ENCODE measurements around the gene TMIGD2. TPM values are rescaled to one million over a fixed set of nuclear protein-coding genes. Genes with fewer than 3 reads are reported as not detected.
"Not testable (repeated sequence)": the region's sequence is repeated elsewhere in the genome, so short reads cannot be mapped to it uniquely, and the experiment has no call there.

The TMIGD2 gene, protein sequence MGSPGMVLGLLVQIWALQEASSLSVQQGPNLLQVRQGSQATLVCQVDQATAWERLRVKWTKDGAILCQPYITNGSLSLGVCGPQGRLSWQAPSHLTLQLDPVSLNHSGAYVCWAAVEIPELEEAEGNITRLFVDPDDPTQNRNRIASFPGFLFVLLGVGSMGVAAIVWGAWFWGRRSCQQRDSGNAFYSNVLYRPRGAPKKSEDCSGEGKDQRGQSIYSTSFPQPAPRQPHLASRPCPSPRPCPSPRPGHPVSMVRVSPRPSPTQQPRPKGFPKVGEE
- polyA plus RNA-seq, result 1 to 10 TPM; 1.2 to 6.2 (median 3.2) TPM
- long read RNA-seq, donor 1, result 0 reads
- long read RNA-seq, donor 2, result 0 reads
- long read RNA-seq, donor 3, partial matches to known transcripts, result 0 of 2 reads
- long read RNA-seq, donor 3, other reads (novel, unspliced or antisense), result 0 of 2 reads
- long read RNA-seq, donor 4, result 0 reads
- long read RNA-seq, donor 5, result 0 reads
- long read RNA-seq, donor 6, partial matches to known transcripts, result 0 of 3 reads
- long read RNA-seq, donor 6, other reads (novel, unspliced or antisense), result 0 of 3 reads
- long read RNA-seq, donor 7, result 0 reads
- long read RNA-seq, donor 8, result 0 reads
- long read RNA-seq, donor 9, partial matches to known transcripts, result 0 of 1 reads
- long read RNA-seq, donor 9, other reads (novel, unspliced or antisense), result 0 of 1 reads
- long read RNA-seq, donor 10, result 0 reads

DNA sequence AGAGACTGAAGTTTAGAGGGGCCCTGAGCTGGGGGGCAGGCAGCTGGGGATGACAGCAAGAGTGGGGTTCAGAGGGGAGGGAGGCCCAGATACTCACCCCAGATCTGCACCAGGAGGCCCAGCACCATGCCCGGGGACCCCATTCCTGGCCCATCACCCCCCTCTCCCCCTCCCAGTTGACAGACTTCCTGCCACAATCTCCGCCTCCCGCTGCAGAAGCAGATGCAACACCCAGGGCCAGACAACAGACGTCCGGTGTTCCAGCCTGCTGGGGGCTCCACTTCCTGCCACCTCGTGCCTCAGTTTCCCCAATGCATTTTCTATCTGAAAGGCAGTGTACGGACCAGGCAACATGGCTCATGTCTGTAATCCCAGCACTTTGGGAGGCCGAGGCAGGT is at the start of gene TMIGD2:
Gene TMIGD2 (minus strand): TSS at position 147 of the 398 bp plus-strand sequence. CDS start 4 bp downstream, at position 143.
- no peak for FAIRE-seq
- 46 to 58% (median 47%) methylated on average over 8 of the region's 8 CpGs for WGBS, 3 donors

GRCh38 chr19:4350726-4351125 is 48.5 kb upstream of the TMIGD2 start:
- H3K9me3 ChIP-seq (ENCODE audit: control insufficient read depth in 2 of 2, insufficient read depth in 1 of 2, low read depth in 1 of 2, low read length in 1 of 2), result peaks cover 0 to 4% of the 10 kb centered on the region in 2 donors
- WGBS, 3 donors, result 95 to 96% (median 96%) methylated on average over 9 of the region's 9 CpGs
- H3K27me3 ChIP-seq (ENCODE audit: control insufficient read depth in 3 of 3, insufficient read depth in 3 of 3, low read length in 3 of 3), result no peaks in the 10 kb centered on the region
- H3K36me3 ChIP-seq (ENCODE audit: control insufficient read depth in 3 of 3, insufficient read depth in 2 of 3, low read depth in 1 of 3, low read length in 3 of 3), result peaks cover 0 to 64% (median 5%) of the 10 kb centered on the region in 3 donors
- H3K4me3 ChIP-seq (ENCODE audit: low read depth in 1 of 3, low read length in 3 of 3), result no peak overlapping the region
- no peak overlapping the region for H3K27ac ChIP-seq (ENCODE audit: low read depth in 1 of 3, low read length in 2 of 3)
- H3K4me1 ChIP-seq (ENCODE audit: control insufficient read depth in 3 of 3, insufficient read depth in 2 of 3, low read depth in 1 of 3, low read length in 2 of 3), result no peaks in the 10 kb centered on the region
- FAIRE-seq (no peak), DNase-seq (no peak)

More for the DNA sequence above, at the start of gene TMIGD2:
- Histone ChIP-seq H3K36me3 (ENCODE audit: control insufficient read depth in 3 of 3, insufficient read depth in 2 of 3, low read depth in 1 of 3, low read length in 3 of 3) (no peaks in the 10 kb centered on the region), H3K27ac (ENCODE audit: low read depth in 1 of 3, low read length in 2 of 3) (no peak within 1 kb of the TSS), H3K27me3 (ENCODE audit: control insufficient read depth in 3 of 3, insufficient read depth in 3 of 3, low read length in 3 of 3) (peaks cover 0 to 7% (median 0%) of the 10 kb centered on the region in 3 donors), H3K9me3 (ENCODE audit: control insufficient read depth in 2 of 2, insufficient read depth in 1 of 2, low read depth in 1 of 2, low read length in 1 of 2) (no peaks in the 10 kb centered on the region), H3K4me1 (ENCODE audit: control insufficient read depth in 3 of 3, insufficient read depth in 2 of 3, low read depth in 1 of 3, low read length in 2 of 3) (peaks cover 0 to 4% (median 0%) of the 10 kb centered on the region in 3 donors), H3K4me3 (ENCODE audit: low read depth in 1 of 3, low read length in 3 of 3) (peak within 1 kb of the TSS in 1 of 3 donors; percentile 25)
- DNase-seq, result peak in 1 of 2 donors; percentile 25

GRCh38 chr19:4350111-4350510 is 47.9 kb upstream of the TMIGD2 start:
- WGBS, 3 donors, result 85 to 96% (median 88%) methylated on average over 7 to 8 of the region's 8 CpGs
- Histone ChIP-seq H3K27me3 (ENCODE audit: control insufficient read depth in 3 of 3, insufficient read depth in 3 of 3, low read length in 3 of 3) (no peaks in the 10 kb centered on the region), H3K4me1 (ENCODE audit: control insufficient read depth in 3 of 3, insufficient read depth in 2 of 3, low read depth in 1 of 3, low read length in 2 of 3) (no peaks in the 10 kb centered on the region), H3K4me3 (ENCODE audit: low read depth in 1 of 3, low read length in 3 of 3) (no peak overlapping the region), H3K36me3 (ENCODE audit: control insufficient read depth in 3 of 3, insufficient read depth in 2 of 3, low read depth in 1 of 3, low read length in 3 of 3) (peaks cover 0 to 67% (median 5%) of the 10 kb centered on the region in 3 donors), H3K27ac (ENCODE audit: low read depth in 1 of 3, low read length in 2 of 3) (no peak overlapping the region), H3K9me3 (ENCODE audit: control insufficient read depth in 2 of 2, insufficient read depth in 1 of 2, low read depth in 1 of 2, low read length in 1 of 2) (peaks cover 0 to 5% of the 10 kb centered on the region in 2 donors)
- FAIRE-seq (no peak), DNase-seq (no peak)

GRCh38 chr19:4349225-4349624 is 47.0 kb upstream of the TMIGD2 start:
- not testable (repeated sequence) for H3K27ac ChIP-seq (ENCODE audit: low read depth in 1 of 3, low read length in 2 of 3); DNase-seq; H3K27me3 ChIP-seq (ENCODE audit: control insufficient read depth in 3 of 3, insufficient read depth in 3 of 3, low read length in 3 of 3); H3K4me3 ChIP-seq (ENCODE audit: low read depth in 1 of 3, low read length in 3 of 3); FAIRE-seq; H3K4me1 ChIP-seq (ENCODE audit: control insufficient read depth in 3 of 3, insufficient read depth in 2 of 3, low read depth in 1 of 3, low read length in 2 of 3); H3K9me3 ChIP-seq (ENCODE audit: control insufficient read depth in 2 of 2, insufficient read depth in 1 of 2, low read depth in 1 of 2, low read length in 1 of 2)
- H3K36me3 ChIP-seq (ENCODE audit: control insufficient read depth in 3 of 3, insufficient read depth in 2 of 3, low read depth in 1 of 3, low read length in 3 of 3), result peaks cover 0 to 58% (median 3%) of the 10 kb centered on the region in 3 donors
- 94 to 96% (median 95%) methylated on average over 16 of the region's 16 CpGs for WGBS, 3 donors

GRCh38 chr19:4347521-4347920 is 45.3 kb upstream of the TMIGD2 start:
- no peak for DNase-seq
- FAIRE-seq, result no peak
- H3K9me3 ChIP-seq (ENCODE audit: control insufficient read depth in 2 of 2, insufficient read depth in 1 of 2, low read depth in 1 of 2, low read length in 1 of 2), result peaks cover 0 to 5% of the 10 kb centered on the region in 2 donors
- H3K36me3 ChIP-seq (ENCODE audit: control insufficient read depth in 3 of 3, insufficient read depth in 2 of 3, low read depth in 1 of 3, low read length in 3 of 3), result peaks cover 0 to 47% (median 3%) of the 10 kb centered on the region in 3 donors
- peaks cover 0 to 7% (median 0%) of the 10 kb centered on the region in 3 donors for H3K4me1 ChIP-seq (ENCODE audit: control insufficient read depth in 3 of 3, insufficient read depth in 2 of 3, low read depth in 1 of 3, low read length in 2 of 3)
- no peaks in the 10 kb centered on the region for H3K27me3 ChIP-seq (ENCODE audit: control insufficient read depth in 3 of 3, insufficient read depth in 3 of 3, low read length in 3 of 3)
- 68 to 85% (median 78%) methylated on average over 6 of the region's 6 CpGs for WGBS, 3 donors
- no peak overlapping the region for H3K4me3 ChIP-seq (ENCODE audit: low read depth in 1 of 3, low read length in 3 of 3)
- no peak overlapping the region for H3K27ac ChIP-seq (ENCODE audit: low read depth in 1 of 3, low read length in 2 of 3)

- Histone ChIP-seq H3K27ac (ENCODE audit: low read depth in 1 of 3, low read length in 2 of 3) (no peak overlapping the region), H3K4me1 (ENCODE audit: control insufficient read depth in 3 of 3, insufficient read depth in 2 of 3, low read depth in 1 of 3, low read length in 2 of 3) (peaks cover 0 to 19% (median 0%) of the 10 kb centered on the region in 3 donors), H3K4me3 (ENCODE audit: low read depth in 1 of 3, low read length in 3 of 3) (no peak overlapping the region), H3K27me3 (ENCODE audit: control insufficient read depth in 3 of 3, insufficient read depth in 3 of 3, low read length in 3 of 3) (no peaks in the 10 kb centered on the region), H3K36me3 (ENCODE audit: control insufficient read depth in 3 of 3, insufficient read depth in 2 of 3, low read depth in 1 of 3, low read length in 3 of 3) (peaks cover 0 to 43% (median 3%) of the 10 kb centered on the region in 3 donors), H3K9me3 (ENCODE audit: control insufficient read depth in 2 of 2, insufficient read depth in 1 of 2, low read depth in 1 of 2, low read length in 1 of 2) (peaks cover 0 to 5% of the 10 kb centered on the region in 2 donors)
- FAIRE-seq, result no peak
- no peak for DNase-seq
- 89 to 95% (median 94%) methylated on average over 6 of the region's 6 CpGs for WGBS, 3 donors
Observed at GRCh38 chr19:4346020-4346383, 43.8 kb upstream of the TMIGD2 start.

DNA sequence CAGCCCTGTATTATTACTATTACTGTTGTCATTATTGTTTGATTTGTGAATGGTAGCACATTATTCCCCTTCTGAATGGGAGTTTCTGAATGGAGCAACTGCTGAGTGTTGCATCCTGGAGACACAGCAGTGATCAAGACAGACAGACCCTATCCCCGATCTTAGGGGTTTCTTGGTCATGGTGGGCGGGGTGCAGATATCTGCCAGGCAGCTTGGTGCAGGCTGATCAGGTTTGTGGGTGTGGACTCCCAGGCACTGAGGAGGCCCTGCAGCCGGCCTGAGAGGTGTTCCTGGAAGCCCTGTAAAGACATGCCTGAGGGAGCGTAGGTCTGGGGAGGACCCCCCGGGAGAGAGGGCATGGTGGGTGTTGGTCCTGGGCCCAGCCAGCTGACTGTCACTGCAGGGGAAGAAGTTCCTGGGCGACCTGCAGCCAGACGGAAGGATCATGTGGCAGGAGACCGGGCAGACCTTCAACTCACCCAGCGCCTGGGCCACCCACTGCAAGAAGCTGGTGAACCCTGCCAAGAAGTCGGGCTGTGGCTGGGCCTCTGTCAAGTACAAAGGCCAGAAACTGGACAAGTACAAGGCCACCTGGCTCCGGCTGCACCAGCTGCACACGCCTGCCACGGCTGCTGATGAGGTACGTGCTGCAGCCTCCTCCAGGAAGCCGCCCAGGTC is 43.3 kb upstream of the TMIGD2 start:
- peaks cover 0 to 24% (median 0%) of the 10 kb centered on the region in 3 donors for H3K4me1 ChIP-seq (ENCODE audit: control insufficient read depth in 3 of 3, insufficient read depth in 2 of 3, low read depth in 1 of 3, low read length in 2 of 3)
- H3K27me3 ChIP-seq (ENCODE audit: control insufficient read depth in 3 of 3, insufficient read depth in 3 of 3, low read length in 3 of 3), result no peaks in the 10 kb centered on the region
- H3K4me3 ChIP-seq (ENCODE audit: low read depth in 1 of 3, low read length in 3 of 3), result peak overlapping the region in 1 of 3 donors; percentile 8
- H3K36me3 ChIP-seq (ENCODE audit: control insufficient read depth in 3 of 3, insufficient read depth in 2 of 3, low read depth in 1 of 3, low read length in 3 of 3), result peaks cover 0 to 38% (median 3%) of the 10 kb centered on the region in 3 donors
- peaks cover 0 to 5% of the 10 kb centered on the region in 2 donors for H3K9me3 ChIP-seq (ENCODE audit: control insufficient read depth in 2 of 2, insufficient read depth in 1 of 2, low read depth in 1 of 2, low read length in 1 of 2)
- FAIRE-seq (no peak), DNase-seq (peak in 1 of 2 donors; percentile 67)
- WGBS, 3 donors, result 40 to 81% (median 57%) methylated on average over 13 to 15 of the region's 15 CpGs
- H3K27ac ChIP-seq (ENCODE audit: low read depth in 1 of 3, low read length in 2 of 3), result peak overlapping the region in 1 of 3 donors; percentile 2
